Posterior vena cava (tissue), 2 donors: ENCODE results near the gene ANTXRL. TPM values are rescaled to one million over a fixed set of nuclear protein-coding genes. Genes with fewer than 3 reads are reported as not detected.
"Not testable (repeated sequence)": the region's sequence is repeated elsewhere in the genome, so short reads cannot be mapped to it uniquely, and the experiment has no call there.

ENCODE experiments used
- DNase-seq: peaks from one replicate; pipeline ENCODE4 v3.0.0-alpha.2; 2020; ENCODE audit warnings: low spot score
- intact Hi-C, 2 donors: fragments of 100-400 bp; cut with DNase I; formaldehyde crosslinking; loops; one replicate each; pipeline versions ENCODE4 v1.14.1 to v1.14.2; 2022 to 2023
- total RNA-seq, 2 donors: library from RNA; stranded (reverse); fragmentation: NEBNext Ultra II Directional; extraction: Animal tissue kit (Norgen Biotek cat#: 25700); gene quantifications; one replicate each; pipeline ENCODE4 v1.2.1, GENCODE V29; 2021
- donor health status: DM: yes; HTN: yes; CAD: no.
- donor health status: DM: yes; HTN: yes; CAD: no.

Gene ANTXRL
- total RNA-seq, 2 donors from 2014 or later: not detected

GRCh38 chr10:46290101-46290886 is 3.5 kb downstream of the ANTXRL start:
- intact Hi-C loops: no loop called here
- no peak for DNase-seq

- no peak for DNase-seq
- intact Hi-C loops: no loop called here
These were observed 5.2 kb downstream of the ANTXRL start for GRCh38 chr10:46291817-46292572.

GRCh38 chr10:46292573-46293023 is 5.8 kb downstream of the ANTXRL start:
- DNase-seq: no peak
- intact Hi-C loops: no loop called here

- intact Hi-C loops: no loop called here
- no peak for DNase-seq
These were observed 6.4 kb downstream of the ANTXRL start for GRCh38 chr10:46293228-46293627.

- intact Hi-C loops: no loop called here
- no peak for DNase-seq
These were observed 7.2 kb downstream of the ANTXRL start for GRCh38 chr10:46293832-46294640.

GRCh38 chr10:46294641-46295220 is 7.9 kb downstream of the ANTXRL start:
- DNase-seq: no peak
- intact Hi-C loops: no loop called here

GRCh38 chr10:46295350-46296010 is 8.7 kb downstream of the ANTXRL start:
- intact Hi-C loops, DNase-seq: not testable (repeated sequence)

GRCh38 chr10:46296086-46296485 is 9.3 kb downstream of the ANTXRL start:
- intact Hi-C loops, DNase-seq: not testable (repeated sequence)

- DNase-seq: no peak
- intact Hi-C loops: no loop called here
These were observed 9.9 kb downstream of the ANTXRL start for GRCh38 chr10:46296641-46297141.

GRCh38 chr10:46297406-46298204 is 10.8 kb downstream of the ANTXRL start:
- no peak for DNase-seq
- intact Hi-C loops: no loop called here

- intact Hi-C loops: no loop called here
- no peak for DNase-seq
These were observed 11.9 kb downstream of the ANTXRL start for GRCh38 chr10:46298477-46299285.

- no peak for DNase-seq
- intact Hi-C loops: no loop called here
These were observed 12.4 kb downstream of the ANTXRL start for GRCh38 chr10:46299286-46299535.

- DNase-seq: no peak
- intact Hi-C loops: no loop called here
These were observed 13.0 kb downstream of the ANTXRL start for GRCh38 chr10:46299536-46300369.

GRCh38 chr10:46300370-46300711 is 13.5 kb downstream of the ANTXRL start:
- DNase-seq, intact Hi-C loops: not testable (repeated sequence)

- no peak for DNase-seq
- intact Hi-C loops: no loop called here
These were observed 14.4 kb downstream of the ANTXRL start for GRCh38 chr10:46301056-46301645.

- intact Hi-C loops: no loop called here
- DNase-seq: no peak
These were observed 15.1 kb downstream of the ANTXRL start for GRCh38 chr10:46301721-46302479.
